GM23338 (cell line): ENCODE measurements around the gene SORCS3. TPM values are rescaled to one million over a fixed set of nuclear protein-coding genes. Genes with fewer than 3 reads are reported as not detected.

Experiments
- ATAC-seq: fragments of 200-7000 bp; cut with Tn5 transposase; 3 replicates; pipeline ENCODE4 v1.9.1; 2020
- DNase-seq: peaks from one replicate; pipeline ENCODE4 v3.0.0-alpha.2; 2015; ENCODE audit warnings: low spot score
- H2AFZ ChIP-seq: fragments of 200-600 bp; sonication (generic); 2 replicates; pipeline ENCODE4 v1.8.0; 2016; ENCODE audit warnings: antibody characterized with exemption, mild to moderate bottlenecking, moderate library complexity
- H3F3A ChIP-seq: fragments of 200-600 bp; sonication (generic); replicated peaks from 2 replicates; pipeline ENCODE4 v1.8.0; 2017; ENCODE audit warnings: antibody characterized with exemption, mixed run types, low read depth
- H3K27ac ChIP-seq: fragments of 200-600 bp; sonication (generic); 2 replicates; pipeline ENCODE4 v1.6.1; 2016; ENCODE audit warnings: low read depth
- H3K27me3 ChIP-seq: fragments of 200-600 bp; sonication (generic); 2 replicates; pipeline ENCODE4 v1.8.0; 2016; ENCODE audit warnings: mild to moderate bottlenecking, mixed run types, moderate library complexity; ENCODE audit not compliant: insufficient read depth
- H3K36me3 ChIP-seq: fragments of 200-600 bp; sonication (generic); 2 replicates; pipeline ENCODE4 v1.8.0; 2016; ENCODE audit warnings: mild to moderate bottlenecking; ENCODE audit not compliant: insufficient read depth
- H3K4me1 ChIP-seq: fragments of 200-600 bp; sonication (generic); 2 replicates; pipeline ENCODE4 v1.8.0; 2016; ENCODE audit warnings: mild to moderate bottlenecking, moderate library complexity; ENCODE audit not compliant: insufficient read depth
- H3K4me2 ChIP-seq: fragments of 200-600 bp; sonication (generic); 2 replicates; pipeline ENCODE4 v1.7.1; 2017; ENCODE audit warnings: mixed run types
- H3K4me3 ChIP-seq: fragments of 200-600 bp; sonication (generic); 2 replicates; pipeline ENCODE4 v1.6.1; 2016; ENCODE audit warnings: mixed run types
- H3K79me2 ChIP-seq: fragments of 200-600 bp; sonication (generic); replicated peaks from 2 replicates; pipeline ENCODE4 v1.8.0; 2017; ENCODE audit warnings: mild to moderate bottlenecking; ENCODE audit not compliant: insufficient read depth
- H3K9me2 ChIP-seq: fragments of 200-600 bp; sonication (generic); 2 replicates; pipeline ENCODE4 v1.8.0; 2017; ENCODE audit not compliant: insufficient read depth
- H4K20me1 ChIP-seq: fragments of 200-600 bp; sonication (generic); replicated peaks from 2 replicates; pipeline ENCODE4 v1.8.0; 2017; ENCODE audit warnings: mild to moderate bottlenecking; ENCODE audit not compliant: insufficient read depth
- H3K27ac Mint-ChIP-seq: 2 replicates; pipeline ENCODE4 v1.8.0; 2020; ENCODE audit warnings: inconsistent platforms, mild to moderate bottlenecking, moderate library complexity, mixed read lengths
- H3K27me3 Mint-ChIP-seq: 3 replicates; pipeline ENCODE4 v1.8.0; 2022; ENCODE audit warnings: low read depth, mild to moderate bottlenecking, moderate library complexity, mixed read lengths, inconsistent platforms; ENCODE audit not compliant: insufficient read depth, poor library complexity
- H3K36me3 Mint-ChIP-seq: 3 replicates; pipeline ENCODE4 v1.8.0; 2021; ENCODE audit warnings: low read depth, mild to moderate bottlenecking, inconsistent platforms, moderate library complexity, mixed read lengths
- H3K4me1 Mint-ChIP-seq: 3 replicates; pipeline ENCODE4 v1.8.0; 2020; ENCODE audit warnings: mild to moderate bottlenecking, inconsistent platforms, mixed read lengths
- H3K4me3 Mint-ChIP-seq: 3 replicates; pipeline ENCODE4 v1.8.0; 2021; ENCODE audit warnings: moderate library complexity, mild to moderate bottlenecking, inconsistent platforms, mixed read lengths
- H3K9me3 Mint-ChIP-seq: 3 replicates; pipeline ENCODE4 v1.8.0; 2020; ENCODE audit warnings: moderate library complexity, mild to moderate bottlenecking, inconsistent platforms, mixed read lengths
- CREB1 ChIP-seq: fragments of 250-450 bp; sonication (Bioruptor Pico); IDR thresholded peaks from 2 replicates; pipeline ENCODE4 v1.5.0; 2020; ENCODE audit warnings: low read depth, mild to moderate bottlenecking, moderate library complexity
- CTCF ChIP-seq, 2 experiments: fragments of 200-600 bp in 1 of 2; sonication (generic) in 1 of 2; conservative IDR thresholded peaks; 2 replicates each; pipeline versions ENCODE4 v1.5.1 to v1.6.1; 2016 to 2017; ENCODE audit warnings: antibody characterized with exemption in 2 of 2, low read depth in 2 of 2, mild to moderate bottlenecking in 2 of 2, moderate library complexity in 1 of 2
- ETS1 ChIP-seq: IDR thresholded peaks from 2 replicates; pipeline ENCODE4 v1.6.1; 2016; ENCODE audit warnings: antibody characterized with exemption
- EZH2 ChIP-seq: fragments of 200-600 bp; sonication (generic); IDR thresholded peaks from one replicate; pipeline ENCODE4 v1.8.0; 2017; ENCODE audit warnings: antibody characterized with exemption, mild to moderate bottlenecking, low read depth; ENCODE audit not compliant: unreplicated experiment
- EZH2phosphoT487 ChIP-seq: fragments of 200-600 bp; sonication (generic); IDR thresholded peaks from one replicate; pipeline ENCODE4 v1.8.1; 2018; ENCODE audit warnings: antibody characterized with exemption; ENCODE audit not compliant: unreplicated experiment
- JUNB ChIP-seq: IDR thresholded peaks from one replicate; pipeline ENCODE4 v1.6.1; 2016; ENCODE audit warnings: antibody characterized with exemption; ENCODE audit not compliant: unreplicated experiment
- NANOG ChIP-seq: IDR thresholded peaks from 2 replicates; pipeline ENCODE4 v1.6.1; 2016; ENCODE audit warnings: antibody characterized with exemption, borderline replicate concordance
- POLR2AphosphoS5 ChIP-seq: IDR thresholded peaks from 2 replicates; pipeline ENCODE4 v1.6.1; 2016; ENCODE audit warnings: antibody characterized with exemption, low read depth
- REST ChIP-seq: IDR thresholded peaks from one replicate; pipeline ENCODE4 v1.6.1; 2018; ENCODE audit warnings: antibody characterized with exemption; ENCODE audit not compliant: unreplicated experiment
- STAT1 ChIP-seq: IDR thresholded peaks from one replicate; pipeline ENCODE4 v1.6.1; 2016; ENCODE audit warnings: antibody characterized with exemption; ENCODE audit not compliant: unreplicated experiment
- ZNF114 ChIP-seq: fragments of 250-450 bp; sonication (Bioruptor Pico); IDR thresholded peaks from 2 replicates; pipeline ENCODE4 v1.5.0; 2020; ENCODE audit warnings: mild to moderate bottlenecking, moderate library complexity
- polyA plus RNA-seq: library from polyadenylated mRNA; unstranded; fragments of >200 nt; fragmentation: Nextera tagmentation; extraction: Ambion mirVana; gene quantifications from 2 replicates; pipeline ENCODE4 v1.2.1, GENCODE V29; 2016
- total RNA-seq: library from RNA; depleted of rRNA; stranded (reverse); fragments of >200 nt; shearing (Covaris generic); gene quantifications from 2 replicates; pipeline ENCODE4 v1.2.3, GENCODE V29; 2014

The SORCS3 gene
- total and polyA plus RNA-seq, 2 experiments from 2014 or later = 0.37 to 1.4 TPM

GRCh38 chr10:104608091-104608828 lies 32.8 kb upstream of the SORCS3 start (continued):
- TF ChIP-seq ETS1 (no peak), NANOG (no peak), EZH2 (no peak), CTCF (conservative IDR thresholded peaks at IDR 0.05; ENCODE audit: low read depth in 2 of 2) (no peak), POLR2AphosphoS5 (no peak), REST (no peak), ZNF114 (CRISPR knock-in tag) (no peak)

- H3K27ac ChIP-seq = no peak overlapping the region
- H3K27me3 ChIP-seq = no peaks in the 10 kb centered on the region
- no peak overlapping the region for H3K4me3 ChIP-seq
- H3K4me1 Mint-ChIP-seq = no peaks in the 10 kb centered on the region
- H3K9me3 Mint-ChIP-seq = peaks cover 37% of the 10 kb centered on the region
- H3K4me1 ChIP-seq = no peaks in the 10 kb centered on the region
- H3K36me3 Mint-ChIP-seq = peaks cover 13% of the 10 kb centered on the region; the same call in 2 of the 3 replicates
- H3K79me2 ChIP-seq = no peaks in the 10 kb centered on the region
- 0 out of 2 replicates have a peak, but pooled peaks cover 4% of the 10 kb centered on the region for H3K36me3 ChIP-seq
- H3K27ac Mint-ChIP-seq = no peak overlapping the region
- H3K4me3 Mint-ChIP-seq = no peak overlapping the region
- ATAC-seq = no peak
- H4K20me1 ChIP-seq = no peaks in the 10 kb centered on the region
- peak; percentile 27 for DNase-seq
- H2AFZ ChIP-seq = peak overlapping the region; percentile 83
- peaks cover 3% of the 10 kb centered on the region for H3K27me3 Mint-ChIP-seq
- no peaks in the 10 kb centered on the region for H3F3A ChIP-seq
- no peak overlapping the region for H3K4me2 ChIP-seq
- peaks cover 4% of the 10 kb centered on the region; the same call in 1 of the 2 replicates for H3K9me2 ChIP-seq
- TF ChIP-seq EZH2phosphoT487 (no peak), JUNB (no peak), CTCF (conservative IDR thresholded peaks at IDR 0.05; ENCODE audit: low read depth in 2 of 2) (peak; percentile 40 to 47; a peak in 3 of 4 replicates), CREB1 (CRISPR knock-in tag) (no peak), NANOG (no peak), STAT1 (no peak)
Measured at GRCh38 chr10:104612571-104613205, 28.4 kb upstream of the SORCS3 start.
